Activated CD4-positive, CD25-positive, alpha-beta regulatory T cell (primary cell): ENCODE measurements around the gene LTBP1.
"Not testable (repeated sequence)": the region's sequence is repeated elsewhere in the genome, so short reads cannot be mapped to it uniquely, and the experiment has no call there.

Experiments used
- DNase-seq, 4 experiments: peaks; one replicate each; lab custom pipeline; 2025; lab: John Stamatoyannopoulos, UW

LTBP1 gene

DNA sequence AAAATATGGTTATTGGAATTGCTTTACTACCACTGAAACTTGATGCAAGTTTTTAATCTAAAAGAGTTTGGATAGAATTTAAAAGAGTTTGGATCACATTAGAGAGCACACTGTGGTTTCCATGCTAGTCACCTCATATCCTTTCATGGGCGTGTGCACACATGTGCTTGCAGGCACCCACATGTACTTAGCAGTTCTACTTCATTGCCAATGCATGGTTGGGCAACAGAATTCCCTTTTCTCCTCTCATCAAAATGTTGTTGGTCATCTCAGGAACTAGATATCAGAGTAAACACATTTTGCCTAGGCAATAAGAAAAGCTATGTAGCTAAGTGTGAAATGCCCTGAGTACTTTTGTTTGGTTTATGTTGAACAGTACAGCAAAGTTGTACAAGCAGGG is 275.6 kb downstream of the LTBP1 start:
- DNase-seq: no peak

DNA sequence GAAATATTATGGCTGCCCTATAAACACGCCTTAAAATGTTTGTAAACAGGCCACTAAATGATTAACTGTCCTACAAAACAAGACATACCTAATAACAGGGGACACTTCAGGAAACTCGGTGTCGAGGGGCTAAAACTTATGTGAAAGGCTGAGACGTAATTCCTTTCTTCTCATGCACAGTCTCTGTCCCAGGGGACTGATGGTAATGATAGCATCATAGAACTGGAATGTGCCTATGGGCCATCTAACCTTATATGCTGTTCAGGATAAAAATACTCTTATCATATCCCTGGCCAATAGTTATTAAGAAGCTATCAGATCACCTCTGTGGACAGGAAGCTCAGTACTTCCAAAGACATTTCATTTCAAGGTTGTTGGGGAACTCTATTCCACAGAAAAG is 277.1 kb downstream of the LTBP1 start:
- no peak for DNase-seq

DNA sequence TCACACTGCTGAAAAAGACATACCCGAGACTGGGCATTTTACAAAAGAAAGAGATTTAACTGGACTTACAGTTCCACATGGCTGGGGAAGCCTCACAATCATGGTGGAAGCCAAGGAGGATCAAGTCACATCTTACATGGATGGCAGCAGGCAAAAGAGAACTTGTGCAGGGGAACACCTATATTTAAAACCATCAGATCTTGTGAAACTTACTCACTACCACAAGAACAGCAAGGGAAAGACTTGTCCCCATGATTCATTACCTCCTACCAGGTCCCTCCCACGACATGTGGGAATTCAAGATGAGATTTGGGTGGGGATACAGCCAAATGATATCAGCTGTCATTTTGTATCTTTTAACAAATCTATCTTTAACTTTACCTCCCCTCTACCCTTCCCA is 278.6 kb downstream of the LTBP1 start:
- DNase-seq: no peak

- no peak for DNase-seq
Measured at GRCh38 chr2:33226546-33226945, 279.8 kb downstream of the LTBP1 start.

GRCh38 chr2:33229646-33230045 is 282.9 kb downstream of the LTBP1 start:
- no peak for DNase-seq

DNA sequence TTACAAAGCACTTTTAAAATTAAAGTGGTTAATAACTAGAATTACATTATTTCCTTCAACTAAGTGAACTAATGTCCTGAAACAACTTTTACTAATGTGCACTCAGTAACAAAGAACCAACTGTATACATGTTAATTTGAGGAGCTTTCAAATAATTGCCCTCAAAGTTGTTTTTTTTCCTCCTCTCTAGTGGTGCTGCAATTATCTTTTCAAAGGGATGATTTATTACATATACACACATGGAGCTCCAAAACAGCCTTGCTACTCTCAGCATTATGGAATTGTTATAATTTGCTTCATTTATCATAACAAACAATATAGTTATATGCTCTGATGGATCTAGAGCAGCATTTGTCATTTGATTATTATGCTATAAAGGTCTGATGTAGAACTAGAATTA is 283.4 kb downstream of the LTBP1 start:
- no peak for DNase-seq

DNA sequence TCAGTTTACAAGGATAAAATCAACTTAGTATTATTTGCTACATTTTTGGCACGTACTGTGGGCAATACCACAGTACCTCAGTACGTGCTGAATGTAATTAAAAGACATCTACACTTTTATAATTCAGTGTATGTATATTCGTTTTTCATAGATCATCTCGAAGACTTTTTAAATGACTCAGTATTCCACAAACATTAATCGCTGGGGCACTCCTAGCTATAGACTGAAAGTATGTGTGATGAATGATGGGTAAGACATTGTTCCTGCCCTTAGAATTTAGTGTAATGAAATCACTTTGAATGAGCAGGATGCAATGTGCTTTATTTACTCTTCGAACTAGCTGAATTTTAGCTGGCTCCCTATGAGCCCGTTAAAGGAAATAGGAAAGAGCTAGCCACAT is 284.1 kb downstream of the LTBP1 start:
- DNase-seq: no peak

DNA sequence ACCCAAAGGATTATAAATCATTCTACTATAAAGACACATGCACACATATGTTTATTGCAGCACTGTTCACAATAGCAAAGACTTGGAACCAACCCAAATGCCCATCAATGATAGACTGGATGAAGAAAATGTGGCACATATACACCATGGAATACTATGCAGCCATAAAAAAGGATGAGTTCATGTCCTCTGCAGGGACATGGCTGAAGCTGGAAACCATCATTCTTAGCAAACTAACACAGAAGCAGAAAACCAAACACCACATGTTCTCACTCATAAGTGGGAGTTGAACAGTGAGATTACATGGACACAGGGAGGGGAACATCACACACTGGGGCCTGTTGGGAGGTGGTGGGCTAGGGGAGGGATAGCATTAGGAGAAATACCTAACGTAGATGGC is 288.8 kb downstream of the LTBP1 start:
- not testable (repeated sequence) for DNase-seq

DNA sequence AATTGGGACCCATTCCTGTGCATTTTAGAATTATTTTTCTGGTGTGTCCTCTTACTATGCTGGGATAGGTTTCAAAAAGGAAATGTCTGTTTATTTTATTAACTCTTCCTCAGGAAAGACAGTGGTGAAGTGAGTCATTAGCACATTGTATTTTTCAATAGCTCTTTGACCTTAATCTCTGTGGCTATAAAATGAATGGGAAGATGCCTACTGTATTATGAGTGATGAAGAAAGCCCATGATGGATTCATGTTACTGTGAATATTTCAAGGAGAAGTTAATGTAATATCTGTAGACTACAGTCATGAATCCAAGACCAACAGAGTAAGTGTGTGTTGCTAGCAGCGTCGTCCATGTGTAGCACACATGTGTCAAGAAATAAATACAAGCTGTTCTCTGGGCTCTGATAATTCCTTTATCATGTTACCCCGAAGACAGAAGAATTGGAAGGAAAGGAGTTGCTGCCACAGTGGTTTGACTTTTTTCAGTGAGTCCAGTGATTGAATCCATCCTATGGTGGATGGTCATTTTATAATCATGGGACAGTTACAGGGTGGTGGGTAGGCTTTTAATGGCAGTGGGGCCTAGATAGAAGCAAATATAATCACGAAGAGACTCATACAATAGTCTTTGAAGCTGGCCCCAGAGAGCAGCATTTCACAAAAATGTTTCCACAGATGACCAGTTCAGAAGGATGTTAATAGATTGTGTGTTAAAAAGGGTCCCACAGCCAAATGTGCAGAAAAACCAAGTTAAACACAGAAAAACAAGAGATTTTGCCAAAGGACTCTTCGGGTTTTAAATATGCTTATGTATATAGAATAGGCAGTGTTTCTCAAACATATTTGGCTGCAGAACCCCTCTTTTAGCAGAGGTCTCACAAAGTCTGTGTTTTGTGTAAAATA is 290.0 kb downstream of the LTBP1 start:
- DNase-seq: no peak

GRCh38 chr2:33238111-33238510 is 291.4 kb downstream of the LTBP1 start:
- DNase-seq: no peak

GRCh38 chr2:33240178-33240577 is 293.4 kb downstream of the LTBP1 start:
- DNase-seq: no peak

DNA sequence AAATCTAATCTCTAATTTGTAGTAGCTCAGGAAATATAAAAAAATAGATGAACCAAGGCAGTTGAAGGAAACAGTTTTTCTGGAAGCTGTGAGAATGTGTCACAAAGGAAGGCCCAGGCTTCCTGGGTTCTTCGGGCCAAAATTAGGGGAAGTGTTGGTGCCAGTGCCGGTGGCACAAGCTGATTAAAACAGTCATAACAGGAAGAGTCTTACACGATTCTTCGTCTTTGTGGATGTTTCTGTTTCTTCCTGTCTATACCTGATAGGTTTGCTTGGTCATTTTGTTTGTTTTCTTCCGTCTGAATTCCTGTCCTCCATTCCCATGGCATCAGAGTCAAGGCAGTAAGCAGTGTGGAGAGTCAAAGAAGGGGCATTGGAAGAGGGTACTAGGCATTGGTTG is 294.3 kb downstream of the LTBP1 start:
- no peak for DNase-seq

DNA sequence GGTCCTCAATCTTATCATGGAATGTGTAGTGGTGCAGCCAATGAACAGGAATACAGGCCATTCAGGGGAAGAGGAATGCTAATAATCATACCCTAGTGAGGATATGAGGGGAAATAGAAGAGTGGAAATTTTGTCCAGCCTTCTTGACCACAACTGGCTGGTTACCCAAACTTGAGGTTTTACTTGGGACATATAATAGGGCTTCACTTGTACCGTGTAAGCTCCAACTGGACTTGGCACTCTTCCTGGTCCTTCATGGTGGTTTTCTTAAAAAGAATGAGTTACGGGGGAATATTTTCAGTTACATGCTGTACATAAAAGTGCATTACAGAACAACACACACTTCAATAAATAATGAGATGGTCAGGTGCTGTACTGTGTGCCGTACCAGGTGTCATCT is 294.8 kb downstream of the LTBP1 start:
- no peak for DNase-seq

GRCh38 chr2:33242845-33243244 is 296.1 kb downstream of the LTBP1 start:
- DNase-seq: no peak

- DNase-seq: no peak
Measured at GRCh38 chr2:33246432-33246831, 299.7 kb downstream of the LTBP1 start.

GRCh38 chr2:33247365-33247764 is 300.6 kb downstream of the LTBP1 start:
- no peak for DNase-seq

DNA sequence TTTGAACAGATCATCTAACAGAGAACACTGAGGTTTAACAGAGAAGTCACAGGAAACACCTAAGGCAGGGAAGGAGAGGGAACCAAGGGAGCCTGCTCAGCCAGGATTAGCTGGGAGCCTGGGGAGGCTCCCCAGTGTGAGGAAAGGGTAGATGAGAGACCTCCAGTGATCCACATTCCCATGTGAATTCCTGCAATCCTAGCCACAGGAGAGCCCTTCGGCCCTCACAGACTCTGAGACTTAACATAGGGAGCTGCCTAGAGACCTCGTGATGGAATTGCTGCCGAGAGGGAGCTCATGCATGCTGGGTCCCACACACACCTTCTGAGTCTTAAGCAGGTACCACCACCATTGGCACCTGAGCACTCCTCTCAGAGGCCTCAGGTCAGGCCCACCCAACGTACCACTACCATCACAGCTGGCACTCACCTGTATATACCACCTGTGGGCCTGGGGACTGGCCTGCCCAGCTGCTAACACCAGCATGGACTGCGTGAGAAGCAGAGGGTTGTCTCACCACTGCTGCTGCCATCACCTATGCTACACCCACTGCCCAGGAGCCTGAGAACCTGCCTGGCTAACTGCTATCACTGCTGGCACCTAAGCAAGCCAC is 303.8 kb downstream of the LTBP1 start:
- no peak for DNase-seq

DNA sequence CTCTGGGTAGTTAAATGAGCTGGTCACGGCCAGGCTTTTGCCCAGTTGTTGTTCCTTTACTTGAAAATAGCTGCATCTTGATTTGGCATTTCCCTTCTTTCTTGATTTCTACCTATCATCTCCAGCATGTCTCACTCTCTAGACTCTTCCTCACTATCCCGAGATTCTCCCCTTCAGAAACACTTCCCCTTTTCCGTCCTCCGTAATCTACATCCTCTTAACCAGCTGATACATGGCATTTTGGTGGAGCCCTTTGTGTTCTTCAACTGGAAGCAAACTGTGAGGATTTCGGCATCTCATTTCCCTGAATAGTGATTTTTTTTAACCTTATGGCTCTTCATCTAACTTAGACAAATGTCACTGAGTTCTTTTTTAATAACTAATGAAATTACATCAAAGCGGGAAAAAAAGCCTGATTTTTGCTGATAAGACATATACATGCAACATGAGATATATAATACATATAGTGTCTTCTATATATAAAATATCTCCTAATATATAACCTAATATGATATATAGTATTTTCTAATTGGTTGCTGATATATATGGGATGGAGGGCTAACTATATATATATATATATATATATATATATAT is 309.5 kb downstream of the LTBP1 start:
- DNase-seq: no peak

GRCh38 chr2:33258387-33258786 is 311.6 kb downstream of the LTBP1 start:
- no peak for DNase-seq

DNA sequence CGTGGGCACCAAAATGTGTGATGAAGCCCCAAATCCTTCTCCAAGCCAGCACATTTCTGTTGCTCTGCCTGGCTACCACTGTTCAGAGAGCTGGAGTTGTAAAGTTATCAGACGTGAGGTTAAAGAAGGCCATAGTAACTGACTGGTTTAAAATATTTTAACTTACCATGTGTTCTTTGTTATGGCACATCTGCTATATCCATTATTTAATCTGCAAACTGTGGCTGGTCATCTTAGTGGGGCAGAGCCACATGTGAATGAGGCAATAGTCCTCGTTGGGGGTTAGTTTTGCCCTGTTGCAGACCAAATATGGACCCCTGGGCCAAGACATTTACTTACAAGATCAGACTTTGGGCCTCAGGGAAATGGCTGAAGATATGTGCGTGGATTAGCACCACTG is 315.3 kb downstream of the LTBP1 start:
- no peak for DNase-seq

DNA sequence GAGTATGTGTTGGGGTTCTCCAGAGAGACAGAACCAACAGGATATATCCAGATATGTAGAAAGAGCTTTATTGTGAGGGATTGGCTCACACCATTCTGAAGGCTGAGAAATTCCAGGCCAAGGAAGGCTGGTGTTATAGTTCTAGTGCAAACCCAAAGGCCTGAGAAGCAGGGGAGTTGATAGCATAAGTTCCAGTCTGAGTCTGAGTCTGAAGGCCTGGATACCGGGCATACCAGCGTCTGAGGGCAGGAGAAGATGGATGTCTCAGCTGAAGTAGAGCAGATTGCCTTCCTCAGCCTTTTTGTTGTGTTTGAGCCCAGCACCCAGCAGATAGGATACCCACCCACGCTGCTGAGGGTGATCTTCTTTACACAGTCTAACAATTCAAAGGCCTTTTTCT is 318.0 kb downstream of the LTBP1 start:
- DNase-seq: no peak

DNA sequence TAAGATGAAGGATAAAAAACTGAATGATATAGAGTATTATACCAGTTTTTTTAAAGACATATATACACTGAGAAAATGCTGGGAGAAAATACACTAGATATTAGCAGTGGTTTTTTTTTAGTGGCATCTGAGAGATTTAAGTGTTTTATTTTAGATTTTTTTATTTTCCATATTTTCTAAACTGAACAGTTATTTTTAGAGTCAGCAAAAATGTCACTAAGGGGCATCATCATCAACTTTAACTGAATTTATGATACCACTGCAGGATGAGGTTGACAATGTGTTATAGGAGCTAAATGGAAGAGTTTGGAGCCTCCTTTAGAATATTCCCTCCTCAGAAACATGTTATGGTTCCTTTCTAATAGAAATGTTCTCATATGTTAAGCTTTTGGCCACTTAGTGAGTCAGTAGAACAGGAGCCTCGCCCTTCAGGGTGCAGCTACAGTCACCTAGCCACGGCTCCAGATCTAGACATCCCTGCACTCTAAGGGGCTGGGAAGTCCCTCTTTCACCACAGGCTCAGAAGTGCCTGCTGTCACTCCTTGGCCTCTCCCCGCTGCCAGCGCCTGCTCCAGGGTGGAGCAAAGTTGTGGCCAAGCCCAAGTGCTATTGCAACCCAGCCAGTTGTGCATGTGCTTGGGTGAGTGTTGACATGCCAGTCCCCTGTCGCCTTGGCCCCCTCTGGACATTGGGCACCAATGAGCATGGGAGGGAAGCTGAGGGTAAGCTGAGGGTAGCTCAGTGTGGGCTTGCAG is 319.0 kb downstream of the LTBP1 start:
- no peak for DNase-seq

DNA sequence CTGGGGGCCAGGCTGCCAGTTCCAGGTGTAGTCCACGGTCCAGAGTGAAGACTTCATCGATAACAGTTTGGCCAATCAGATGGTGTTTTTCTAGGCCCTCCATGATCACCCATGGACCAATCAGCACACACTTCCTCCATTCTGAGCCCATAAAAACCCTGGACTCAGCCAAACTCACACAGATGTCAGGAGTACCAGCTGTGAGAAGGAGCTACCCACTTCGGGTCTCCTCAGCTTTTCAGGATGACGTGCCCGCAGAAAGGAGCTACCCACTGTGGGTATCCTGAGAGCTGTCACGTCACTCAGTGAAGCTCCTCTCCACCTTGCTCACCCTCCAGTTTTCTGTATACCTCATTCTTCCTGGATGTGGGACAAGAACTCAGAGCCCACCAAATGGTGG is 319.7 kb downstream of the LTBP1 start:
- DNase-seq: no peak
